Calu3 (cell line): ENCODE results near the gene ADAM8. TPM values are rescaled to one million over a fixed set of nuclear protein-coding genes. Genes with fewer than 3 reads are reported as not detected.

Experiments used
- BruUV-seq: library from RNA; stranded (reverse); fragments of 400-500 nt; replicated peaks from 2 replicates; lab custom pipeline; 2021; lab: Mats Ljungman, UMichigan
- CTCF ChIA-PET: fragments of 300-600 bp; sonication (Branson Sonifier 250); formaldehyde crosslinking; loops from one replicate; lab custom pipeline; 2022; ENCODE audit warnings: antibody characterized with exemption; lab: Charles Lee
- DNase-seq: peaks from one replicate; pipeline ENCODE4 v3.0.0; 2022
- H3K27ac Mint-ChIP-seq: one replicate; pipeline ENCODE4 v1.8.0; 2022; ENCODE audit warnings: mixed read lengths; ENCODE audit not compliant: unreplicated experiment
- H3K27me3 Mint-ChIP-seq: one replicate; pipeline ENCODE4 v1.8.0; 2022; ENCODE audit warnings: mixed read lengths; ENCODE audit not compliant: unreplicated experiment
- H3K36me3 Mint-ChIP-seq: one replicate; pipeline ENCODE4 v1.8.0; 2022; ENCODE audit warnings: mild to moderate bottlenecking, moderate library complexity, mixed read lengths; ENCODE audit not compliant: insufficient read depth, unreplicated experiment
- H3K4me1 Mint-ChIP-seq: one replicate; pipeline ENCODE4 v1.8.0; 2022; ENCODE audit warnings: mild to moderate bottlenecking, low read depth, mixed read lengths; ENCODE audit not compliant: unreplicated experiment
- H3K4me3 Mint-ChIP-seq: one replicate; pipeline ENCODE4 v1.8.0; 2022; ENCODE audit warnings: mild to moderate bottlenecking, low read depth, moderate library complexity, mixed read lengths; ENCODE audit not compliant: unreplicated experiment
- H3K9me3 Mint-ChIP-seq: one replicate; pipeline ENCODE4 v1.8.0; 2022; ENCODE audit warnings: low read depth, mixed read lengths; ENCODE audit not compliant: unreplicated experiment
- CTCF ChIP-seq: fragments of 200-600 bp; IDR thresholded peaks from one replicate; pipeline ENCODE4 v1.8.0; 2022; ENCODE audit warnings: antibody characterized with exemption; ENCODE audit not compliant: unreplicated experiment
- intact Hi-C: fragments of 100-400 bp; cut with micrococcal nuclease; formaldehyde crosslinking; loops from one replicate; pipeline ENCODE4 v1.10.0; 2022; ENCODE audit not compliant: unreplicated experiment
- total RNA-seq: library from RNA; stranded (reverse); gene quantifications from 2 replicates; pipeline ENCODE4 v1.2.3, GENCODE V29; 2022

Gene ADAM8
- total RNA-seq, 1 experiment from 2014 or later = 40.4 TPM

- H3K27ac Mint-ChIP-seq = no peak overlapping the region
- no TSS peak for BruUV-seq
- H3K9me3 Mint-ChIP-seq = peaks cover 4% of the 10 kb centered on the region
- TF ChIP-seq CTCF = no peak
- H3K27me3 Mint-ChIP-seq = peaks cover 23% of the 10 kb centered on the region
- peaks cover 11% of the 10 kb centered on the region for H3K36me3 Mint-ChIP-seq
- H3K4me3 Mint-ChIP-seq = no peak overlapping the region
- intact Hi-C loops = no loop called here
- H3K4me1 Mint-ChIP-seq = peaks cover 11% of the 10 kb centered on the region
- CTCF ChIA-PET = no interaction called here
- DNase-seq = no peak
These were observed 39.6 kb upstream of the ADAM8 start for GRCh38 chr10:133316266-133316665.

- Mint-ChIP-seq H3K9me3 (peaks cover 4% of the 10 kb centered on the region), H3K4me1 (peaks cover 11% of the 10 kb centered on the region), H3K4me3 (no peak overlapping the region), H3K36me3 (peaks cover 11% of the 10 kb centered on the region), H3K27me3 (peaks cover 23% of the 10 kb centered on the region), H3K27ac (no peak overlapping the region)
- CTCF ChIA-PET = no interaction called here
- no peak for TF ChIP-seq CTCF
- no TSS peak for BruUV-seq
- DNase-seq = no peak
- intact Hi-C loops = no loop called here
These were observed 39.2 kb upstream of the ADAM8 start for GRCh38 chr10:133315847-133316246.

- Mint-ChIP-seq H3K4me1 (peaks cover 11% of the 10 kb centered on the region), H3K27ac (no peak overlapping the region), H3K36me3 (peaks cover 13% of the 10 kb centered on the region), H3K27me3 (peaks cover 14% of the 10 kb centered on the region), H3K9me3 (no peaks in the 10 kb centered on the region), H3K4me3 (no peak overlapping the region)
- no peak for TF ChIP-seq CTCF
- CTCF ChIA-PET = interaction anchor here (0.6 kb wide), 1 partner anchor 9 kb away, joined by 3 read pairs; no protein-coding TSS in a partner anchor
- BruUV-seq = no TSS peak
- intact Hi-C loops = no loop called here
- DNase-seq = no peak
These were observed 38.2 kb upstream of the ADAM8 start for GRCh38 chr10:133314911-133315310.

- H3K27ac Mint-ChIP-seq = no peak overlapping the region
- CTCF ChIA-PET = no interaction called here
- TF ChIP-seq CTCF = no peak
- no peak overlapping the region for H3K4me3 Mint-ChIP-seq
- intact Hi-C loops = no loop called here
- DNase-seq = no peak
- H3K4me1 Mint-ChIP-seq = no peaks in the 10 kb centered on the region
- no peaks in the 10 kb centered on the region for H3K9me3 Mint-ChIP-seq
- H3K36me3 Mint-ChIP-seq = peaks cover 15% of the 10 kb centered on the region
- BruUV-seq = no TSS peak
- H3K27me3 Mint-ChIP-seq = no peaks in the 10 kb centered on the region
These were observed 36.5 kb upstream of the ADAM8 start for GRCh38 chr10:133313192-133313591.
